Activated T-helper 1 cell treated with anti-CD3 and anti-CD28 coated beads, Interleukin-12 subunit alpha, Interleukin-12 subunit beta, Interleukin-2, Interleukin-4 antibody, amounts not matched to agents 30 ng/mL and 10 ng/mL and 1 ng/mL, durations not matched to agents 14 hours and 24 hours and 36 hours (primary cell): Measurements from ENCODE around the gene LGR6. TPM values are rescaled to one million over a fixed set of nuclear protein-coding genes. Genes with fewer than 3 reads are reported as not detected.
"Not testable (repeated sequence)": the region's sequence is repeated elsewhere in the genome, so short reads cannot be mapped to it uniquely, and the experiment has no call there.

Experiments
- DNase-seq: peaks from one replicate; pipeline ENCODE4 v3.0.0; 2021; ENCODE audit warnings: low spot score
- H3K27ac Mint-ChIP-seq: one replicate; pipeline ENCODE4 v1.8.0; 2021; ENCODE audit warnings: mild to moderate bottlenecking, mixed read lengths
- H3K27me3 Mint-ChIP-seq: one replicate; pipeline ENCODE4 v1.8.0; 2022; ENCODE audit warnings: mild to moderate bottlenecking, moderate library complexity, mixed read lengths; ENCODE audit not compliant: insufficient read depth
- H3K36me3 Mint-ChIP-seq: one replicate; pipeline ENCODE4 v1.8.0; 2021; ENCODE audit warnings: low read depth, mixed read lengths
- H3K4me1 Mint-ChIP-seq: one replicate; pipeline ENCODE4 v1.8.0; 2021; ENCODE audit warnings: low read depth, mixed read lengths
- H3K4me3 Mint-ChIP-seq: one replicate; pipeline ENCODE4 v1.8.0; 2021; ENCODE audit warnings: mild to moderate bottlenecking, moderate library complexity, mixed read lengths
- H3K9me3 Mint-ChIP-seq: one replicate; pipeline ENCODE4 v1.8.0; 2021; ENCODE audit warnings: mixed read lengths
- intact Hi-C: fragments of 100-400 bp; cut with micrococcal nuclease; formaldehyde crosslinking; loops from one replicate; pipeline ENCODE4 v1.15.1; 2024
- total RNA-seq: library from RNA; stranded (reverse); gene quantifications from 2 replicates; pipeline ENCODE4 v1.2.3, GENCODE V29; 2022

LGR6 gene
- total RNA-seq, 1 donor from 2014 or later, result not detected

DNA sequence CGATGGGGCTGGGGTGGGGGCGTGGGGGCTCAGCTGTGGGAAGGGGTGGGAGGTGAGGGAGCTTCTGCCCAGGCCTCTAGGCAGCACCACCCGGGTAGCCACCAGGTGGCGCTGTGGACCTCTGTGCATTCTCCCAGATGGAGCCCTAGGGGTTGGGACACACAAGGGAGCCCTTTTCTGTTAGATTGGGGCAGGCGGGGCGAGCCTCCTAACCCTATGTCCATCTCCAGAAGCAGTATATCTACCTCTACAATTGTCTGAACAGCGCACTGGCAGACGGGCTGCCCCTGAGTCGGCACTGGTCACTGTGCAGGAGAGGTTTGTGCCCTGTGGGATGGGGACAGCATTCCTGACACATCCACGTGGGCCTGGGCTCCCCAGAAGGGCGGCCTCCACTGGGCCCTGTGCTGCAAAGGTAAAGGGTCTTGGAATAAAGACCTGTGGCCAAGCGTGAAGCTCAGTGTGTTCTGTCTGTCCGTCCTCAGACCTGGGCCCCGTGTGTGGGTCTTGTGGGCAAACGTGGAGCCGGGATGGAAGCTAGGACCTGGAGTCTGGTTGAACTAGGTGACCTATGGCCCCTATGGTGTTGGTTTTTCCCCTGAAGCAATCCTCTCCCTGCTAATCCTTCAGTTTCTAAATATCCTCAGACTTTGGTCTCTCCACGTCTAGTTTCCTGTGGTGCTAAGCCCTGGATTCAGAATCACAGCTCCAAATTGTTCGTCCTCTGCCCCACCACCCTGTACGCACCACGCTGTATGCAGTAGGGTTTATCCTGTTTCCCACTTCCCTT, 4.4 kb upstream of the LGR6 start:
- intact Hi-C loops, result loop anchor here (1.0 kb wide), 1 partner anchor 126 kb away; no protein-coding TSS in a partner anchor
- Mint-ChIP-seq H3K4me1 (peaks cover 8% of the 10 kb centered on the region), H3K36me3 (no peaks in the 10 kb centered on the region), H3K4me3 (no peak overlapping the region), H3K27ac (no peak overlapping the region), H3K27me3 (peaks cover 14% of the 10 kb centered on the region), H3K9me3 (no peaks in the 10 kb centered on the region)
- peak; percentile 58 for DNase-seq

DNA sequence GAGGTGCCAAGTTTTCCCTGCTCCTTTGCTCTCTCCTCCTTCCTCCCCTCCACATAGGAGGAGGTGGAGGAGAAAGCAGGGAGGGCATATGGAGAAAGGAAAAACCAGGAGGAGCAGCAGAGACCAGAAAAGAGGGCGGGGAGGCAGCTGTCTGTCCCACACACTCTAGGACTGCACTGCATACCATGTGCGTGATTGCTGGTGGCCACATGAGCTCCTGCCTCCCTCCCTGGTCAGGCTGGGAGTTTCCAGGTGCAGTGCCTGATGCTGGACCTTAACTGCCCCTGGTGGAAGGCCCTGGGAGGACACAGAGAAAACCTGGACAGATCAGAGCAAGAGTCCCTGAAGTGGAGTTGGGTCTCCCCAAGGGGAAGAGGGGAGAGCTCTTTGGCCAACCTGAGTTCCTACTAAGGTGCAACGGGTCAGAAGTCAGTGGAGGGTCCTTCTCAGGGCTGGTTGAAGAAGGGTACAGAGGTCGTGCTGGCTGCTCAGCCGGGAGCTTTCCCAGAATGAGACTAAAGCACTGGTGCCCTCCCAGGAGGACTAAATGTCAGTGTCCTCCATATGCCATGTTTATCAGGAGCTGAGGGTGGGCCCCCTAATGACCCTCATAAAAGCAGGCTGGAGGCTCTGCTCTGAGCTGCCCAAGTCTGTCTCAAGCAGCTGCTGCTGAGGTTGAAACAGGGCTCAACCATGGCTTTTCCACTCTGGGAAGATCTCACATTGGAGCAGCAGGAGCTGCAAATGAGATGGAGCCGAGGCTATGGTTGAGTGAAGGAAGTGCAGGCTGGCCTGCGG, 3.5 kb upstream of the LGR6 start:
- H3K4me3 Mint-ChIP-seq, result no peak overlapping the region
- no peaks in the 10 kb centered on the region for H3K36me3 Mint-ChIP-seq
- intact Hi-C loops, result loop anchor here (1.0 to 5.0 kb wide), 2 partner anchors 125 to 422 kb away; no protein-coding TSS in a partner anchor
- H3K27me3 Mint-ChIP-seq, result peaks cover 19% of the 10 kb centered on the region
- DNase-seq, result no peak
- H3K9me3 Mint-ChIP-seq, result no peaks in the 10 kb centered on the region
- H3K27ac Mint-ChIP-seq, result no peak overlapping the region
- H3K4me1 Mint-ChIP-seq, result no peaks in the 10 kb centered on the region

DNA sequence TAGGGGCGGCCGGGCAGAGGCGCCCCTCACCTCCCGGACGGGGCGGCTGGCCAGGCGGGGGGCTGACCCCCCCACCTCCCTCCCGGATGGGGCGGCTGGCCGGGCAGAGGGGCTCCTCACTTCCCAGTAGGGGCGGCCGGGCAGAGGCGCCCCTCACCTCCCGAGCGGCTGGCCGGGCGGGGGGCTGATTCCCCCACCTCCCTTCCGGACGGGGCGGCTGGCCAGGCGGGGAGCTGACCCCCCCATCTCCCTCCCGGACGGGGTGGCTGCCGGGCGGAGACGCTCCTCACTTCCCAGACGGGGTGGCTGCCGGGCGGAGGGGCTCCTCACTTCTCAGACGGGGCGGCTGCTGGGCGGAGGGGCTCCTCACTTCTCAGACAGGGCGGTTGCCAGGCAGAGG, 2.2 kb upstream of the LGR6 start:
- not testable (repeated sequence) for H3K9me3 Mint-ChIP-seq, H3K36me3 Mint-ChIP-seq, H3K4me1 Mint-ChIP-seq, H3K4me3 Mint-ChIP-seq, H3K27ac Mint-ChIP-seq, DNase-seq
- peaks cover 30% of the 10 kb centered on the region for H3K27me3 Mint-ChIP-seq
- intact Hi-C loops, result loop anchor here (5.0 kb wide), 1 partner anchor 421 kb away; no protein-coding TSS in a partner anchor

- Mint-ChIP-seq H3K36me3 (no peaks in the 10 kb centered on the region), H3K9me3 (no peaks in the 10 kb centered on the region), H3K4me1 (no peaks in the 10 kb centered on the region), H3K27ac (no peak overlapping the region), H3K4me3 (no peak overlapping the region), H3K27me3 (peaks cover 42% of the 10 kb centered on the region)
- peak; percentile 31 for DNase-seq
- intact Hi-C loops, result loop anchor here (1.0 to 5.0 kb wide), 3 partner anchors 122 to 526 kb away; no protein-coding TSS in a partner anchor
Observed at GRCh38 chr1:202192770-202193613, 607 bp upstream of the LGR6 start.

DNA sequence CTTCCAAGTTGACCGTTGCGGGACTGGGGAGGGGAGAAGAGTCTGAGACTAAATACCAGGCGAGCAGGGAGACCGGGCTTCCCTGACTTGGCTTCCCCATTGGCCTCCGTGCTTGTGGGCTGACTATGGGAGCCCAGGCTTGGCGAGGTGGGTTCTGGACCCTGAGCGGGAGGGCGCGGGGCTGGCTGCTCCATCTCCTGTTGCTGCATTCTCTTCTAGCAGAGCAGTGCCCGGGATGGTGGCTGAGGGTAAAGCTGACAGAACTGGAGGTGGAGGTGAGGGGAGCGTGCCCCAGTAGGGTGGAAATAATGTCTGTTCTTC, 689 bp downstream of the LGR6 start:
- H3K27ac Mint-ChIP-seq, result no peak overlapping the region
- intact Hi-C loops, result loop anchor here (5.0 kb wide), 1 partner anchor 418 kb away; no protein-coding TSS in a partner anchor
- no peak overlapping the region for H3K4me3 Mint-ChIP-seq
- H3K9me3 Mint-ChIP-seq, result no peaks in the 10 kb centered on the region
- H3K4me1 Mint-ChIP-seq, result no peaks in the 10 kb centered on the region
- no peak for DNase-seq
- no peaks in the 10 kb centered on the region for H3K36me3 Mint-ChIP-seq
- H3K27me3 Mint-ChIP-seq, result peaks cover 49% of the 10 kb centered on the region

- intact Hi-C loops, result no loop called here
- no peak overlapping the region for H3K4me3 Mint-ChIP-seq
- no peaks in the 10 kb centered on the region for H3K36me3 Mint-ChIP-seq
- no peaks in the 10 kb centered on the region for H3K4me1 Mint-ChIP-seq
- no peak overlapping the region for H3K27ac Mint-ChIP-seq
- H3K27me3 Mint-ChIP-seq, result peaks cover 46% of the 10 kb centered on the region
- DNase-seq, result no peak
- H3K9me3 Mint-ChIP-seq, result no peaks in the 10 kb centered on the region
Observed at GRCh38 chr1:202197653-202198365, 4.2 kb downstream of the LGR6 start.

DNA sequence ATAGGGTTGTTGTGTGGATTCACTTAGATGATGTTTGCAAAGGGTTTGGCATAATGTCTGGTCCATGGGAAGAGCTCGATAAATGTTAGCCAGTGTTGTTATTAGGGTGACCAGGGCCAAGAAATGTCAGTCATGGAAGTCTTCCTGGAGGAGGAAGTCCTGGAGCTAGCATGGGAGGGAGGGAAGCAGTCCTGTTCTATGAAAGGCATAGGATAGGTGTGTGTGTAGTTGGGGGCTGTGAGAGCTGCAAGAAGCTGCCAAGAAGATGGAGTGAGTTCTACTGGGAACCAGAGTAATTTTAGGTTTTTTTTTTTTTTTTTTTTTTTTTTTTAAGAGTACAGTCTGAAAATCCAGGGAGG, 4.7 kb downstream of the LGR6 start:
- H3K9me3 Mint-ChIP-seq, result no peaks in the 10 kb centered on the region
- peaks cover 45% of the 10 kb centered on the region for H3K27me3 Mint-ChIP-seq
- no peak overlapping the region for H3K4me3 Mint-ChIP-seq

GRCh38 chr1:202199040-202199889, 5.7 kb downstream of the LGR6 start:
- Mint-ChIP-seq H3K27me3 (peaks cover 39% of the 10 kb centered on the region), H3K36me3 (no peaks in the 10 kb centered on the region), H3K9me3 (no peaks in the 10 kb centered on the region), H3K4me1 (no peaks in the 10 kb centered on the region), H3K4me3 (no peak overlapping the region), H3K27ac (no peak overlapping the region)
- no peak for DNase-seq
- intact Hi-C loops, result no loop called here

More for the DNA sequence above, 4.7 kb downstream of the LGR6 start:
- intact Hi-C loops, result no loop called here
- DNase-seq, result no peak
- H3K27ac Mint-ChIP-seq, result no peak overlapping the region
- H3K36me3 Mint-ChIP-seq, result no peaks in the 10 kb centered on the region
- H3K4me1 Mint-ChIP-seq, result no peaks in the 10 kb centered on the region

GRCh38 chr1:202200112-202200548, 6.5 kb downstream of the LGR6 start:
- intact Hi-C loops, result no loop called here
- DNase-seq, result no peak
- Mint-ChIP-seq H3K9me3 (no peaks in the 10 kb centered on the region), H3K4me1 (no peaks in the 10 kb centered on the region), H3K27ac (no peak overlapping the region), H3K4me3 (no peak overlapping the region), H3K36me3 (no peaks in the 10 kb centered on the region), H3K27me3 (peaks cover 32% of the 10 kb centered on the region)

GRCh38 chr1:202200669-202201068, 7.1 kb downstream of the LGR6 start:
- no peak for DNase-seq
- Mint-ChIP-seq H3K27ac (no peak overlapping the region), H3K27me3 (peaks cover 27% of the 10 kb centered on the region), H3K36me3 (no peaks in the 10 kb centered on the region), H3K4me3 (no peak overlapping the region), H3K9me3 (no peaks in the 10 kb centered on the region), H3K4me1 (no peaks in the 10 kb centered on the region)
- intact Hi-C loops, result no loop called here

DNA sequence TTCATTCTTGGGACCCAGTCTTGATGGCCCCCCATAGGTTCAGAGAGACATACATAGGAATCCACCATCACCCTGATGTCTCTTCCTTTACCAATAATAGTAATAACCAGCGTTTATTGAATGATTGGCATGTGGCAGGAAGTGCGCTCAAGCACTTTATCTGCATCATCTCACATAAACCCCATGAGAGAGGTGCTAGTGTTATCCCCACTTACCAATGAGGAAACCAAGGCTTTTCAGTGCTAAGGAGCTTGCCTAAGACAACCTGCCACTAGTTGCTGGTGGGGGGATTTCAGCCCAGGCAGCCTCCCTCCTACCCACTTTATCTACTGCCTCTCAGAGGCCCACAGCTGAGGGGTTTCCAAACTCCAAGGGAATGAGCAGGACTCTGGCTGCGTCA, 7.7 kb downstream of the LGR6 start:
- Mint-ChIP-seq H3K27me3 (peaks cover 22% of the 10 kb centered on the region), H3K4me1 (no peaks in the 10 kb centered on the region), H3K4me3 (no peak overlapping the region), H3K27ac (no peak overlapping the region), H3K36me3 (no peaks in the 10 kb centered on the region), H3K9me3 (no peaks in the 10 kb centered on the region)
- no peak for DNase-seq
- intact Hi-C loops, result no loop called here
